Loucy (cell line): ENCODE data around the gene TAS2R31.

Experiments
- H2AFZ ChIP-seq: fragments of 200-600 bp; sonication (generic); 2 replicates; pipeline ENCODE4 v1.6.0; 2016; ENCODE audit warnings: antibody characterized with exemption, mild to moderate bottlenecking, low read length, moderate library complexity
- H3F3A ChIP-seq: fragments of 200-600 bp; 2 replicates; pipeline ENCODE4 v1.6.0; 2016; ENCODE audit warnings: antibody characterized with exemption, low read depth, mild to moderate bottlenecking
- H3K27me3 ChIP-seq: fragments of 200-600 bp; sonication (generic); 2 replicates; pipeline ENCODE4 v1.6.1; 2014; ENCODE audit warnings: low read length, mild to moderate bottlenecking; ENCODE audit not compliant: insufficient read depth, poor library complexity, severe bottlenecking
- H3K36me3 ChIP-seq: fragments of 200-600 bp; sonication (generic); 2 replicates; pipeline ENCODE4 v1.6.1; 2016; ENCODE audit warnings: low read length; ENCODE audit not compliant: insufficient read depth
- H3K4me1 ChIP-seq: fragments of 200-600 bp; sonication (generic); 2 replicates; pipeline ENCODE4 v1.5.1; 2014; ENCODE audit warnings: low read length, mild to moderate bottlenecking; ENCODE audit not compliant: insufficient read depth, poor library complexity, severe bottlenecking
- H3K4me2 ChIP-seq: fragments of 200-600 bp; sonication (generic); 2 replicates; pipeline ENCODE4 v1.6.0; 2014; ENCODE audit warnings: antibody characterized with exemption, low read length, low read depth, mild to moderate bottlenecking; ENCODE audit not compliant: poor library complexity, severe bottlenecking
- H3K4me3 ChIP-seq: fragments of 200-600 bp; sonication (generic); 2 replicates; pipeline ENCODE4 v1.5.1; 2014; ENCODE audit warnings: low read length, mild to moderate bottlenecking, mixed read lengths; ENCODE audit not compliant: poor library complexity, severe bottlenecking
- H3K79me2 ChIP-seq: fragments of 200-600 bp; sonication (generic); 2 replicates; pipeline ENCODE4 v1.6.1; 2014; ENCODE audit warnings: low read length; ENCODE audit not compliant: insufficient read depth
- H3K9ac ChIP-seq: fragments of 200-600 bp; sonication (generic); 2 replicates; pipeline ENCODE4 v1.6.0; 2014; ENCODE audit warnings: mild to moderate bottlenecking, low read depth, low read length, moderate library complexity; ENCODE audit not compliant: poor library complexity, severe bottlenecking
- H3K9me2 ChIP-seq: fragments of 200-600 bp; sonication (generic); replicated peaks from 2 replicates; pipeline ENCODE4 v1.6.1; 2016; ENCODE audit warnings: low read depth, low read length, mixed read lengths
- H3K9me3 ChIP-seq: fragments of 200-600 bp; sonication (generic); 2 replicates; pipeline ENCODE4 v1.6.1; 2014; ENCODE audit warnings: mild to moderate bottlenecking, antibody characterized with exemption, low read length, low read depth; ENCODE audit not compliant: insufficient read depth
- H4K20me1 ChIP-seq: fragments of 200-600 bp; sonication (generic); 2 replicates; pipeline ENCODE4 v1.6.0; 2014; ENCODE audit warnings: antibody characterized with exemption, low read length, mild to moderate bottlenecking; ENCODE audit not compliant: insufficient read depth, poor library complexity, severe bottlenecking
- EZH2phosphoT487 ChIP-seq: fragments of 200-600 bp; IDR thresholded peaks from 2 replicates; pipeline ENCODE4 v1.6.1; 2018; ENCODE audit warnings: antibody characterized with exemption, mild to moderate bottlenecking, moderate library complexity, borderline replicate concordance
- TF ChIP-seq, protein P1 (sequence below): fragments of 200-600 bp; sonication (generic); conservative IDR thresholded peaks from 2 replicates; pipeline ENCODE4 v1.5.1; 2014; ENCODE audit warnings: mild to moderate bottlenecking, antibody characterized with exemption, low read length

The TAS2R31 gene

DNA sequence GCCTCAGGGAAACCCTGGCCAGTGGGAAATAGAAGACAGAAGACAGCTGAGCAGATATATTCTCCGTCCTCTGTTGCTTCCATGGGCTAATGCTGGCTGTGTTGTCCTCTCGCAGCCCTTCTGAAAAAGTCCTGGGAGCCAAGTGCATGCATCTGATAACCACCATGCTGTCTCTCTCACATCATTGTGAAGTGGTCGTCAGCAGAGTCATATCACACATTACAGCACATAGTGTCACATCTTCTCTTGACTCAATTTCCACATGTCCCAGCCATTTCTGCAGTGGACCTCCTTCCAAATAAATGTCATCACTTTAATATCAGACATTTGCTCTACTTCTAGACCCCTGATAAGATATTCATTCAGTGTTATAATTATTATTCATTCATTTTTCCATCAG, 36.9 kb downstream of the TAS2R31 start:
- no peak overlapping the region for H3K4me3 ChIP-seq
- no peaks in the 10 kb centered on the region for H3K79me2 ChIP-seq

DNA sequence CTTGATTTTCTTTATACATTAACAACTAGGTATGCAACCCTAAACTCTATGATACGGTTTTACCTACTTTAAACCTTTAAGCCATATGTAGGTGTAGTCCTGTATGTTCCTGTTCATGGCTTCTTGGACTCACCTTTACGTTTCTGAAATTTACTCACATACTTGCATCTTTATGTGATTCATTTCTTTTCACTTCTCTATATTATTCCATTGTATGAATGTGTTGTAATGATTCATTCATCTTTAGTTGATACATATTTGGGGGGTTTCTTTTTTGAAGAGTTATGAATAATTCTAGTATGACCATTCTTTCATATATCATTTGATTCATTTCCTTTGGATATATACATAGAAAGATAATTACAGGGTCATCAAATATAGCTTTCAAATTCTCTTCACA, 42.1 kb downstream of the TAS2R31 start:
- TF ChIP-seq EZH2phosphoT487, result no peak
- TF ChIP-seq, protein P1, sequence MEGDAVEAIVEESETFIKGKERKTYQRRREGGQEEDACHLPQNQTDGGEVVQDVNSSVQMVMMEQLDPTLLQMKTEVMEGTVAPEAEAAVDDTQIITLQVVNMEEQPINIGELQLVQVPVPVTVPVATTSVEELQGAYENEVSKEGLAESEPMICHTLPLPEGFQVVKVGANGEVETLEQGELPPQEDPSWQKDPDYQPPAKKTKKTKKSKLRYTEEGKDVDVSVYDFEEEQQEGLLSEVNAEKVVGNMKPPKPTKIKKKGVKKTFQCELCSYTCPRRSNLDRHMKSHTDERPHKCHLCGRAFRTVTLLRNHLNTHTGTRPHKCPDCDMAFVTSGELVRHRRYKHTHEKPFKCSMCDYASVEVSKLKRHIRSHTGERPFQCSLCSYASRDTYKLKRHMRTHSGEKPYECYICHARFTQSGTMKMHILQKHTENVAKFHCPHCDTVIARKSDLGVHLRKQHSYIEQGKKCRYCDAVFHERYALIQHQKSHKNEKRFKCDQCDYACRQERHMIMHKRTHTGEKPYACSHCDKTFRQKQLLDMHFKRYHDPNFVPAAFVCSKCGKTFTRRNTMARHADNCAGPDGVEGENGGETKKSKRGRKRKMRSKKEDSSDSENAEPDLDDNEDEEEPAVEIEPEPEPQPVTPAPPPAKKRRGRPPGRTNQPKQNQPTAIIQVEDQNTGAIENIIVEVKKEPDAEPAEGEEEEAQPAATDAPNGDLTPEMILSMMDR, result no peak
- peaks cover 42% of the 10 kb centered on the region for H3K27me3 ChIP-seq
- no peaks in the 10 kb centered on the region for H3K9me2 ChIP-seq
- H3K4me1 ChIP-seq, result no peaks in the 10 kb centered on the region
- no peaks in the 10 kb centered on the region for H3K36me3 ChIP-seq
- no peak overlapping the region for H3K9ac ChIP-seq
- no peaks in the 10 kb centered on the region for H4K20me1 ChIP-seq
- H2AFZ ChIP-seq, result no peak overlapping the region
- H3K9me3 ChIP-seq, result no peaks in the 10 kb centered on the region
- H3K79me2 ChIP-seq, result no peaks in the 10 kb centered on the region
- no peaks in the 10 kb centered on the region for H3F3A ChIP-seq
- H3K4me2 ChIP-seq, result no peak overlapping the region
- no peak overlapping the region for H3K4me3 ChIP-seq

More for the DNA sequence above, 36.9 kb downstream of the TAS2R31 start:
- Histone ChIP-seq H3K4me1 (no peaks in the 10 kb centered on the region), H3K36me3 (no peaks in the 10 kb centered on the region), H3K27me3 (no peaks in the 10 kb centered on the region), H4K20me1 (no peaks in the 10 kb centered on the region), H3K9ac (no peak overlapping the region), H3K9me2 (no peaks in the 10 kb centered on the region), H3K4me2 (no peak overlapping the region), H2AFZ (no peak overlapping the region), H3K9me3 (no peaks in the 10 kb centered on the region), H3F3A (no peaks in the 10 kb centered on the region)
- no peak for TF ChIP-seq EZH2phosphoT487
- TF ChIP-seq, protein P1, result no peak

DNA sequence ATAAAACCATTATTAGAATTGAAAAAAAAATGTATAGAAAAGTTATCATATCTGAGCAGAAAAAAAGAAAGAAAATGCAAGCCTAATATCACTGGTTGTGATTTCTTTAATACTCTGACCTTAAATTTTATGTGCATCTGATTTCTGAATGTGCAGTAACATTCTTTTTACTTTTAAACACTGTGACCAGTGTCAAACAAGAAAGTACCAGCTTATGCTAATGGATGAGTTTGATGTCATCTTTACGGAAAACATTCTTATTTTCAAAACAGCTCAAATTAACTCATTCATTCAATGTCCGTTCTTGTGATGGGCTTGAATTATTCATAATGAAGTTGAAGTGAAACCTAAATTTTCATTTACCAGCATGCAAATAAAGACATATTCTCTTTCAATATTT, 44.4 kb downstream of the TAS2R31 start, which contains the start of gene TAS2R50:
Gene TAS2R50, minus strand, starts transcription at position 101 of the 400 bp plus-strand sequence. Its CDS starts 52 bp downstream, at position 49.
- H3F3A ChIP-seq, result no peaks in the 10 kb centered on the region
- H3K79me2 ChIP-seq, result no peaks in the 10 kb centered on the region
- H3K9me3 ChIP-seq, result no peaks in the 10 kb centered on the region
- H3K9ac ChIP-seq, result no peak within 1 kb of the TSS
- H3K4me2 ChIP-seq, result no peak within 1 kb of the TSS
- H3K27me3 ChIP-seq, result peaks cover 55% of the 10 kb centered on the region
- H4K20me1 ChIP-seq, result peaks cover 6% of the 10 kb centered on the region
- H3K4me3 ChIP-seq, result no peak within 1 kb of the TSS
- H3K9me2 ChIP-seq, result no peaks in the 10 kb centered on the region
- H2AFZ ChIP-seq, result no peak within 1 kb of the TSS
- H3K4me1 ChIP-seq, result no peaks in the 10 kb centered on the region
- H3K36me3 ChIP-seq, result no peaks in the 10 kb centered on the region
- no peak for TF ChIP-seq EZH2phosphoT487
- TF ChIP-seq, protein P1, result no peak
